K562 (cell line): ENCODE results near the gene CDC37. TPM values are rescaled to one million over a fixed set of nuclear protein-coding genes. Genes with fewer than 3 reads are reported as not detected.
A peak's percentile ranks its signal among the peaks of the same experiment; 100 is the strongest.

Experiments used
- ATF1 ChIP-seq, 2 experiments: fragments of 450-650 bp in 1 of 2; IDR thresholded peaks; 2 replicates each; pipeline ENCODE4 v1.6.1; 2016; ENCODE audit warnings: missing compliant biosample characterization in 1 of 2, missing genetic modification characterization in 1 of 2
- BHLHE40 ChIP-seq: IDR thresholded peaks from 2 replicates; pipeline ENCODE4 v1.6.1; 2011; ENCODE audit warnings: low read length, improper control_type of control experiment
- FOXJ2 ChIP-seq: fragments of 200-800 bp; sonication (Bioruptor generic); IDR thresholded peaks from 2 replicates; pipeline ENCODE4 v1.6.1; 2016; ENCODE audit warnings: missing genetic modification characterization, missing compliant biosample characterization
- HCFC1 ChIP-seq: IDR thresholded peaks from 2 replicates; pipeline ENCODE4 v1.6.1; 2012; ENCODE audit warnings: low read depth, low read length, improper control_type of control experiment
- HMG20B ChIP-seq: fragments of 250-450 bp; sonication (Bioruptor Pico); IDR thresholded peaks from 2 replicates; pipeline ENCODE4 v1.5.0; 2021; ENCODE audit warnings: mild to moderate bottlenecking
- HOXB6 ChIP-seq: fragments of 250-450 bp; sonication (Bioruptor Pico); IDR thresholded peaks from 2 replicates; pipeline ENCODE4 v1.5.1; 2022; ENCODE audit warnings: mild to moderate bottlenecking, borderline replicate concordance
- JUND ChIP-seq, 2 experiments: IDR thresholded peaks; 2 replicates in 1 of 2; 3 replicates in 1 of 2; pipeline ENCODE4 v1.6.1; 2011; ENCODE audit warnings: borderline replicate concordance in 2 of 2, low read depth in 2 of 2, low read length in 2 of 2, improper control_type of control experiment in 1 of 2, missing biosample characterization in 1 of 2, missing genetic modification characterization in 1 of 2, missing genetic modification reagents in 1 of 2
- MBD2 ChIP-seq: sonication (generic); IDR thresholded peaks from 2 replicates; pipeline ENCODE4 v1.6.1; 2016; ENCODE audit warnings: low read depth, borderline replicate concordance
- NFE2L1 ChIP-seq: fragments of 450-650 bp; IDR thresholded peaks from 2 replicates; pipeline ENCODE4 v1.6.1; 2016; ENCODE audit warnings: missing genetic modification characterization, low read depth, mild to moderate bottlenecking, missing compliant biosample characterization, moderate library complexity, borderline replicate concordance
- PHF20 ChIP-seq: fragments of 450-650 bp; IDR thresholded peaks from 2 replicates; pipeline ENCODE4 v1.6.1; 2018; ENCODE audit not compliant: partially characterized antibody
- PRMT5 ChIP-seq: sonication (generic); formaldehyde crosslinking; IDR thresholded peaks from 2 replicates; pipeline ENCODE4 v1.5.0; 2020; ENCODE audit warnings: missing genetic modification reagents
- SUPT5H ChIP-seq: fragments of 450-650 bp; IDR thresholded peaks from 2 replicates; pipeline ENCODE4 v1.6.1; 2016
- TAF7 ChIP-seq: fragments of 450-650 bp; IDR thresholded peaks from 2 replicates; pipeline ENCODE4 v1.6.1; 2016; ENCODE audit warnings: missing genetic modification characterization, missing compliant biosample characterization
- ZNF224 ChIP-seq: sonication (generic); formaldehyde crosslinking; IDR thresholded peaks from 2 replicates; pipeline ENCODE4 v1.8.0; 2022; ENCODE audit warnings: mild to moderate bottlenecking, missing genetic modification reagents
- ZNF699 ChIP-seq: fragments of 250-450 bp; sonication (Bioruptor Pico); IDR thresholded peaks from 2 replicates; pipeline ENCODE4 v1.8.0; 2021; ENCODE audit warnings: mild to moderate bottlenecking, moderate library complexity; ENCODE audit not compliant: insufficient replicate concordance
- polyA plus RNA-seq, 8 experiments: library from polyadenylated mRNA; depleted of rRNA in 4 of 8; stranded (reverse) in 5 of 8; unstranded in 3 of 8; fragments of >200 nt; fragmentation: Nextera tagmentation in 2 of 8; fragmentation: Illumina TruSeq in 1 of 8; extraction: Ambion mirVana in 2 of 8; extraction: Trizol in 1 of 8; gene quantifications; 2 replicates each; pipeline versions ENCODE4 v1.2.1 to v1.2.3, GENCODE V29; 2011 to 2014; ENCODE audit warnings: inconsistent platforms in 1 of 8, missing spikeins in 1 of 8
- total RNA-seq, 7 experiments: library from RNA; depleted of rRNA in 6 of 7; stranded (reverse); fragments of >200 nt in 6 of 7; fragmentation: Illumina TruSeq in 2 of 7; extraction: Trizol in 2 of 7; gene quantifications; 2 replicates each; pipeline versions ENCODE4 v1.2.1 to v1.2.3, GENCODE V29; 2011 to 2021; ENCODE audit warnings: low replicate concordance in 1 of 7
- TF ChIP-seq, protein P1 (sequence below): sonication (generic); formaldehyde crosslinking; IDR thresholded peaks from 2 replicates; pipeline ENCODE4 v1.8.1; 2023; ENCODE audit warnings: mild to moderate bottlenecking, missing genetic modification reagents
- TF ChIP-seq, protein P2 (sequence below): fragments of 450-650 bp; IDR thresholded peaks from one replicate; pipeline ENCODE4 v1.6.1; 2018; ENCODE audit warnings: mild to moderate bottlenecking, moderate library complexity; ENCODE audit not compliant: partially characterized antibody
- TF ChIP-seq, protein P3 (sequence below): sonication (generic); formaldehyde crosslinking; IDR thresholded peaks from 2 replicates; pipeline ENCODE4 v1.8.1; 2023; ENCODE audit warnings: mild to moderate bottlenecking, missing genetic modification reagents
- TF ChIP-seq, protein P4 (sequence below): sonication (generic); formaldehyde crosslinking; IDR thresholded peaks from 2 replicates; pipeline ENCODE4 v1.8.1; 2023; ENCODE audit warnings: mild to moderate bottlenecking, missing genetic modification reagents, moderate library complexity
- TF ChIP-seq, protein P5 (sequence below): fragments of 450-650 bp; formaldehyde crosslinking; IDR thresholded peaks from 2 replicates; pipeline ENCODE4 v1.4.0; 2020; ENCODE audit warnings: mild to moderate bottlenecking, moderate library complexity

Gene CDC37
- total and polyA plus RNA-seq, 9 of the 15 experiments (the other 6 are each of a cell fraction or from before 2014, with no cell fraction given): 6.6 to 538 (median 227) TPM

DNA sequence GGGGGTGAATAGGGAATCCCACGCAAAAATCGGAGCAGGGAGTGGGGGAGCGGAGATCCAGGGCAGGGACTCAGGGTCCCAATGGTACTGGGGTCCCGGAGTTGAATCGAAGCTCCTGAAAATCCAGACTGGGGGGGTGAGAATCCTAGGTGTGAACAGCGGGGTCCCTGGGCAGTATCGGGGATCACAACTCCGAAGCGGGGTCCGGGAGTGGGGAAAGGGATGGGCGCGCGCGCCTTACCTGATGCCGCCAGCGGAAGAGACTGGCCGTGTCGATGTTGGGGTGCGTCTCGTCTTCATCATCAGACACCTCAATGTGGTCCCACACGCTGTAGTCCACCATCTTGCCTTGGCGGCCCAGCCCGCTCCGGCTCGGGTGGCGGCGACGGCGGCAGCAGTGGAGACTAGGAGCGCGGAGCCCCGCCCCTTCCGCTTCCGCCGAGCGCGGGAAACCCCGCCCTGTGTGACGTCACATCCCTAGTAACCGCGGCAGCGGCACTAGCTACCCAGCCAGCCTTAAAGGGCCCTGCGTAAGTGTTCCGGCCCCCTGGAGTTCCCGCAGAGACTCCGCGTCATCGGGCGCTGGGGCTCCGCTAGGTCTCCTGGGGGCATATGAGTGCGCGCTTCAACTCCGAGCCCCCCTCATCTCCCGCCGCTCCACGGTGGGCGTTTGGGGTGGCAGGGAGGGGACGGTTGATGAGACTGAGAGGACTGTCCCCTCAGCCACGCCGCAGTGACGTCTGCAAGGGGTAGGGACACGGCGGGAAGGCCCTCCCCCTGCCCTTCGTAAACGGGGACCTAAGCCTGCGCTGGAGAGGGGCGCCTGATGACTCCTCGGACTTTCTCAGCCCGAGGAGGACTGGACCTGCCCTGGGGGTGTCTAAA is at the start of gene CDC37 (continued):
- TF ChIP-seq, protein P1, sequence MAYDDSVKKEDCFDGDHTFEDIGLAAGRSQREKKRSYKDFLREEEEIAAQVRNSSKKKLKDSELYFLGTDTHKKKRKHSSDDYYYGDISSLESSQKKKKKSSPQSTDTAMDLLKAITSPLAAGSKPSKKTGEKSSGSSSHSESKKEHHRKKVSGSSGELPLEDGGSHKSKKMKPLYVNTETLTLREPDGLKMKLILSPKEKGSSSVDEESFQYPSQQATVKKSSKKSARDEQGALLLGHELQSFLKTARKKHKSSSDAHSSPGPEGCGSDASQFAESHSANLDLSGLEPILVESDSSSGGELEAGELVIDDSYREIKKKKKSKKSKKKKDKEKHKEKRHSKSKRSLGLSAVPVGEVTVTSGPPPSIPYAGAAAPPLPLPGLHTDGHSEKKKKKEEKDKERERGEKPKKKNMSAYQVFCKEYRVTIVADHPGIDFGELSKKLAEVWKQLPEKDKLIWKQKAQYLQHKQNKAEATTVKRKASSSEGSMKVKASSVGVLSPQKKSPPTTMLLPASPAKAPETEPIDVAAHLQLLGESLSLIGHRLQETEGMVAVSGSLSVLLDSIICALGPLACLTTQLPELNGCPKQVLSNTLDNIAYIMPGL: no peak
- TF ChIP-seq ZNF224 (no peak), TAF7 (tag) (peak; percentile 31; the same call in 1 of the 2 replicates), ATF1 (CRISPR knock-in tag; IDR thresholded peaks at IDR 0.05) (peak; percentile 68), ATF1 (tag; IDR thresholded peaks at IDR 0.05) (peak; percentile 99), FOXJ2 (tag) (no peak), SUPT5H (peak; percentile 91), PHF20 (peak; percentile 65), HCFC1 (peak; percentile 70), JUND (IDR thresholded peaks at IDR 0.05; ENCODE audit: borderline replicate concordance, low read depth, low read length) (peak; percentile 78), JUND (tag; IDR thresholded peaks at IDR 0.05; ENCODE audit: borderline replicate concordance, low read depth, low read length) (no peak; the same call in 2 of the 3 replicates), PRMT5 (no peak), NFE2L1 (no peak), HOXB6 (no peak), ZNF699 (CRISPR knock-in tag) (no peak), HMG20B (CRISPR knock-in tag) (no peak), MBD2 (peak; percentile 55; the same call in 1 of the 2 replicates), BHLHE40 (peak; percentile 26; the same call in 1 of the 2 replicates)
- TF ChIP-seq, protein P2, sequence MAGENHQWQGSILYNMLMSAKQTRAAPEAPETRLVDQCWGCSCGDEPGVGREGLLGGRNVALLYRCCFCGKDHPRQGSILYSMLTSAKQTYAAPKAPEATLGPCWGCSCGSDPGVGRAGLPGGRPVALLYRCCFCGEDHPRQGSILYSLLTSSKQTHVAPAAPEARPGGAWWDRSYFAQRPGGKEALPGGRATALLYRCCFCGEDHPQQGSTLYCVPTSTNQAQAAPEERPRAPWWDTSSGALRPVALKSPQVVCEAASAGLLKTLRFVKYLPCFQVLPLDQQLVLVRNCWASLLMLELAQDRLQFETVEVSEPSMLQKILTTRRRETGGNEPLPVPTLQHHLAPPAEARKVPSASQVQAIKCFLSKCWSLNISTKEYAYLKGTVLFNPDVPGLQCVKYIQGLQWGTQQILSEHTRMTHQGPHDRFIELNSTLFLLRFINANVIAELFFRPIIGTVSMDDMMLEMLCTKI: no peak
- TF ChIP-seq, protein P3, sequence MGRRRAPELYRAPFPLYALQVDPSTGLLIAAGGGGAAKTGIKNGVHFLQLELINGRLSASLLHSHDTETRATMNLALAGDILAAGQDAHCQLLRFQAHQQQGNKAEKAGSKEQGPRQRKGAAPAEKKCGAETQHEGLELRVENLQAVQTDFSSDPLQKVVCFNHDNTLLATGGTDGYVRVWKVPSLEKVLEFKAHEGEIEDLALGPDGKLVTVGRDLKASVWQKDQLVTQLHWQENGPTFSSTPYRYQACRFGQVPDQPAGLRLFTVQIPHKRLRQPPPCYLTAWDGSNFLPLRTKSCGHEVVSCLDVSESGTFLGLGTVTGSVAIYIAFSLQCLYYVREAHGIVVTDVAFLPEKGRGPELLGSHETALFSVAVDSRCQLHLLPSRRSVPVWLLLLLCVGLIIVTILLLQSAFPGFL (CRISPR knock-in tag): no peak
- TF ChIP-seq, protein P4, sequence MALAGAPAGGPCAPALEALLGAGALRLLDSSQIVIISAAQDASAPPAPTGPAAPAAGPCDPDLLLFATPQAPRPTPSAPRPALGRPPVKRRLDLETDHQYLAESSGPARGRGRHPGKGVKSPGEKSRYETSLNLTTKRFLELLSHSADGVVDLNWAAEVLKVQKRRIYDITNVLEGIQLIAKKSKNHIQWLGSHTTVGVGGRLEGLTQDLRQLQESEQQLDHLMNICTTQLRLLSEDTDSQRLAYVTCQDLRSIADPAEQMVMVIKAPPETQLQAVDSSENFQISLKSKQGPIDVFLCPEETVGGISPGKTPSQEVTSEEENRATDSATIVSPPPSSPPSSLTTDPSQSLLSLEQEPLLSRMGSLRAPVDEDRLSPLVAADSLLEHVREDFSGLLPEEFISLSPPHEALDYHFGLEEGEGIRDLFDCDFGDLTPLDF (CRISPR knock-in tag): peak; percentile 95
- TF ChIP-seq, protein P5, sequence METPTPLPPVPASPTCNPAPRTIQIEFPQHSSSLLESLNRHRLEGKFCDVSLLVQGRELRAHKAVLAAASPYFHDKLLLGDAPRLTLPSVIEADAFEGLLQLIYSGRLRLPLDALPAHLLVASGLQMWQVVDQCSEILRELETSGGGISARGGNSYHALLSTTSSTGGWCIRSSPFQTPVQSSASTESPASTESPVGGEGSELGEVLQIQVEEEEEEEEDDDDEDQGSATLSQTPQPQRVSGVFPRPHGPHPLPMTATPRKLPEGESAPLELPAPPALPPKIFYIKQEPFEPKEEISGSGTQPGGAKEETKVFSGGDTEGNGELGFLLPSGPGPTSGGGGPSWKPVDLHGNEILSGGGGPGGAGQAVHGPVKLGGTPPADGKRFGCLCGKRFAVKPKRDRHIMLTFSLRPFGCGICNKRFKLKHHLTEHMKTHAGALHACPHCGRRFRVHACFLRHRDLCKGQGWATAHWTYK: no peak
